ENCODE results near the gene FBRS.

DNA sequence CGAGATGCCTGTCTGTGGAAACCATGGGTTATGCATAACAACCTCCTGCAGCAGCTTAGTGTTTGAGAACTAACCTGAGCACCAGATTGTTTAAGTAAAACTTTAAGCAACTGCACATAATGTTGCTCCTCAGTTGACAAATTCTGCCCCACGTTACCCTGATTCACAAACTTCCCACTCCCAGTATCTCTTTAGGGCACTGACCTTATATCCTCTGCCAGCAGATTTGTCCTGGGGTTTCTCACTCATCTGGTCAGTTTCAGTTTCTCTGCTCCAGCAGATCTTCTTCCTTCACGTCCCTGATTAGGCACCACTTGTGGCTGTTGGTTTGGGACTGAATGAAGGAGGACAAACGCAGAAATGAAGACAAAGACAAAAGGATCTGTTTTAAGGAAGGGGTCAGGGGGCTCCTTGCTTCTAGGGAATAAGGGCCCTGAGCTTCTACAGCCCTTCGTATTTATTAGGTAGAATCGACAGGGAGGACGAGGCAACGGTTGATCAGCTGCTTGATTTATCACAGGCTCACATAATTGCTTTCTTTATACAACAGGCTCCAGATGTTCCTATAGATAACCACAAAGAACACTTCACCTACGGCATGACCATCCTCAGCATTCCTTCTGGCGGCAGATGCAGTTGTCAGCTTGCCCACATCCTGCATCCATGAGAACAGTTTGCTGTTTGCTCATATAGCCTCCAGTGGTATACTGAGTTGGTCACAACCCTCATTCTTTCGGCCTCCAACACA is 34.5 kb upstream of the FBRS start:
- no peak for TF ChIP-seq YY1 (IDR thresholded peaks at IDR 0.05; ENCODE audit: low read depth)
- TF ChIP-seq, protein P1, sequence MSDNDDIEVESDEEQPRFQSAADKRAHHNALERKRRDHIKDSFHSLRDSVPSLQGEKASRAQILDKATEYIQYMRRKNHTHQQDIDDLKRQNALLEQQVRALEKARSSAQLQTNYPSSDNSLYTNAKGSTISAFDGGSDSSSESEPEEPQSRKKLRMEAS (IDR thresholded peaks at IDR 0.05; ENCODE audit: low read depth), result no peak
- TF ChIP-seq, protein P2, sequence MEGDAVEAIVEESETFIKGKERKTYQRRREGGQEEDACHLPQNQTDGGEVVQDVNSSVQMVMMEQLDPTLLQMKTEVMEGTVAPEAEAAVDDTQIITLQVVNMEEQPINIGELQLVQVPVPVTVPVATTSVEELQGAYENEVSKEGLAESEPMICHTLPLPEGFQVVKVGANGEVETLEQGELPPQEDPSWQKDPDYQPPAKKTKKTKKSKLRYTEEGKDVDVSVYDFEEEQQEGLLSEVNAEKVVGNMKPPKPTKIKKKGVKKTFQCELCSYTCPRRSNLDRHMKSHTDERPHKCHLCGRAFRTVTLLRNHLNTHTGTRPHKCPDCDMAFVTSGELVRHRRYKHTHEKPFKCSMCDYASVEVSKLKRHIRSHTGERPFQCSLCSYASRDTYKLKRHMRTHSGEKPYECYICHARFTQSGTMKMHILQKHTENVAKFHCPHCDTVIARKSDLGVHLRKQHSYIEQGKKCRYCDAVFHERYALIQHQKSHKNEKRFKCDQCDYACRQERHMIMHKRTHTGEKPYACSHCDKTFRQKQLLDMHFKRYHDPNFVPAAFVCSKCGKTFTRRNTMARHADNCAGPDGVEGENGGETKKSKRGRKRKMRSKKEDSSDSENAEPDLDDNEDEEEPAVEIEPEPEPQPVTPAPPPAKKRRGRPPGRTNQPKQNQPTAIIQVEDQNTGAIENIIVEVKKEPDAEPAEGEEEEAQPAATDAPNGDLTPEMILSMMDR (IDR thresholded peaks at IDR 0.05), result no peak
- TF ChIP-seq, protein P3, sequence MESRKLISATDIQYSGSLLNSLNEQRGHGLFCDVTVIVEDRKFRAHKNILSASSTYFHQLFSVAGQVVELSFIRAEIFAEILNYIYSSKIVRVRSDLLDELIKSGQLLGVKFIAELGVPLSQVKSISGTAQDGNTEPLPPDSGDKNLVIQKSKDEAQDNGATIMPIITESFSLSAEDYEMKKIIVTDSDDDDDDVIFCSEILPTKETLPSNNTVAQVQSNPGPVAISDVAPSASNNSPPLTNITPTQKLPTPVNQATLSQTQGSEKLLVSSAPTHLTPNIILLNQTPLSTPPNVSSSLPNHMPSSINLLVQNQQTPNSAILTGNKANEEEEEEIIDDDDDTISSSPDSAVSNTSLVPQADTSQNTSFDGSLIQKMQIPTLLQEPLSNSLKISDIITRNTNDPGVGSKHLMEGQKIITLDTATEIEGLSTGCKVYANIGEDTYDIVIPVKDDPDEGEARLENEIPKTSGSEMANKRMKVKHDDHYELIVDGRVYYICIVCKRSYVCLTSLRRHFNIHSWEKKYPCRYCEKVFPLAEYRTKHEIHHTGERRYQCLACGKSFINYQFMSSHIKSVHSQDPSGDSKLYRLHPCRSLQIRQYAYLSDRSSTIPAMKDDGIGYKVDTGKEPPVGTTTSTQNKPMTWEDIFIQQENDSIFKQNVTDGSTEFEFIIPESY (IDR thresholded peaks at IDR 0.05; ENCODE audit: borderline replicate concordance, low read depth), result no peak

Measured in SK-N-SH (cell line).